ENCODE results near the gene ZNF470.

- TF ChIP-seq POLR2AphosphoS5 (IDR thresholded peaks at IDR 0.05; ENCODE audit: low read depth, low read length), result peak; percentile 57; the same call in 1 of the 2 replicates
- TF ChIP-seq TAF1 (IDR thresholded peaks at IDR 0.05; ENCODE audit: borderline replicate concordance, insufficient read depth, low read length), result no peak
- TF ChIP-seq SIN3A (IDR thresholded peaks at IDR 0.05; ENCODE audit: borderline replicate concordance, insufficient read depth, low read length), result no peak
- TF ChIP-seq, protein P1, sequence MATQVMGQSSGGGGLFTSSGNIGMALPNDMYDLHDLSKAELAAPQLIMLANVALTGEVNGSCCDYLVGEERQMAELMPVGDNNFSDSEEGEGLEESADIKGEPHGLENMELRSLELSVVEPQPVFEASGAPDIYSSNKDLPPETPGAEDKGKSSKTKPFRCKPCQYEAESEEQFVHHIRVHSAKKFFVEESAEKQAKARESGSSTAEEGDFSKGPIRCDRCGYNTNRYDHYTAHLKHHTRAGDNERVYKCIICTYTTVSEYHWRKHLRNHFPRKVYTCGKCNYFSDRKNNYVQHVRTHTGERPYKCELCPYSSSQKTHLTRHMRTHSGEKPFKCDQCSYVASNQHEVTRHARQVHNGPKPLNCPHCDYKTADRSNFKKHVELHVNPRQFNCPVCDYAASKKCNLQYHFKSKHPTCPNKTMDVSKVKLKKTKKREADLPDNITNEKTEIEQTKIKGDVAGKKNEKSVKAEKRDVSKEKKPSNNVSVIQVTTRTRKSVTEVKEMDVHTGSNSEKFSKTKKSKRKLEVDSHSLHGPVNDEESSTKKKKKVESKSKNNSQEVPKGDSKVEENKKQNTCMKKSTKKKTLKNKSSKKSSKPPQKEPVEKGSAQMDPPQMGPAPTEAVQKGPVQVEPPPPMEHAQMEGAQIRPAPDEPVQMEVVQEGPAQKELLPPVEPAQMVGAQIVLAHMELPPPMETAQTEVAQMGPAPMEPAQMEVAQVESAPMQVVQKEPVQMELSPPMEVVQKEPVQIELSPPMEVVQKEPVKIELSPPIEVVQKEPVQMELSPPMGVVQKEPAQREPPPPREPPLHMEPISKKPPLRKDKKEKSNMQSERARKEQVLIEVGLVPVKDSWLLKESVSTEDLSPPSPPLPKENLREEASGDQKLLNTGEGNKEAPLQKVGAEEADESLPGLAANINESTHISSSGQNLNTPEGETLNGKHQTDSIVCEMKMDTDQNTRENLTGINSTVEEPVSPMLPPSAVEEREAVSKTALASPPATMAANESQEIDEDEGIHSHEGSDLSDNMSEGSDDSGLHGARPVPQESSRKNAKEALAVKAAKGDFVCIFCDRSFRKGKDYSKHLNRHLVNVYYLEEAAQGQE (IDR thresholded peaks at IDR 0.05; ENCODE audit: insufficient read depth in 1 of 2, low read depth in 2 of 2, low read length in 2 of 2), result no peak
- TF ChIP-seq FOXP2 (optimal IDR thresholded peaks at IDR 0.05; ENCODE audit: borderline replicate concordance, extremely low read depth, extremely low read length, insufficient read depth), result peak; percentile 49
Measured at GRCh38 chr19:56567274-56568120, at the start of gene ZNF470.
